Measurements from ENCODE around the gene ATN1. TPM values are rescaled to one million over a fixed set of nuclear protein-coding genes. Genes with fewer than 3 reads are reported as not detected.

ATN1 gene
- total RNA-seq, 1 donor from 2014 or later: 8.9 TPM

DNA sequence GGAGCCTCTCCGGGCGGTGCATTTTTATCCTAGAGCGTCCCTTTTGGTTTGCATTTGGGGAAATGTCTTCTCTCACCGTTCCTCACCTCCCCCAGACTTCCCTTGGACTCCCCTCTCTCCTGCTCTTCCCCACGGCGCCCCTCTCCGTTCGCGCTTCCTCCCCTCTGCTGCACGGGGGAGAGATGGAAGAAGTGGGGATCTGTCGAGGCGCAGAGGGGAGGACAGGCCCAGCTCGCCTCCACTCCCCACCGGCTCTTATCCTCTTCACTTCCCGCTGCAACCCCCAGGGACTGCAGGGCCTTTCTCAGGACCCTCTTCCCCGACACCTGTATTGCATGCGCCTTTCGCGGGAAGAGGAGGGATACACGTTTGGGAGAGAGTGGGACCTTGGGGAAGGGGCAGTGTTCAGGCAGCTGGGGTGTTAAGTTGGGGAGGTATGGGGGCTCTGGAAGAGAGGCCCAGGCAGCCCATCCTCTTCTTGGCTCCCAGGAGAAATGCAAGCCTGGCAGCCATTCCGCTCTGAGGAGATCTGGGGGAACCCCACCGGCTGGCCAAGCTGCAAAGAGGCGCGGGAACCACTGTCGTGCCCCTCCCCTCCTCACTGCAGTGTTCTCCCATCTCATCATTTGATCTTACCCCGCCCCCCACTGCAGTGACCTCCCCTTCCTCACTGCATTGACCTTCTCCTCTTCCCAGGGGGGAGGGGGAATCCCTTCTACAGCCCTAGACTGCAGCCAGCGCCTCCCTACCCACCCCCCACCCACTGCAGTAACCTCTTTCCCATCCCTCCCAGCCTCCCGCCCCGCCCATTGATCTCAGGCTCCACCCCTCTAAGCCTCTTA is 12.6 kb upstream of the ATN1 start:
- Histone ChIP-seq H3K4me2 (peak overlapping the region; percentile 83), H3K9ac (no peak overlapping the region), H3K79me2 (ENCODE audit: low read depth) (peaks cover 31% of the 10 kb centered on the region), H3K36me3 (no peaks in the 10 kb centered on the region), H2AFZ (replicated peaks) (no peak overlapping the region), H3K4me3 (peak overlapping the region; percentile 79), H4K20me1 (ENCODE audit: low read depth) (peaks cover 18% of the 10 kb centered on the region), H3K27me3 (no peaks in the 10 kb centered on the region), H3K4me1 (peaks cover 14% of the 10 kb centered on the region), H3F3A (ENCODE audit: low read depth) (peaks cover 31% of the 10 kb centered on the region), H3K9me3 (ENCODE audit: low read depth) (no peaks in the 10 kb centered on the region), H3K27ac (no peak overlapping the region)
- no peak for TF ChIP-seq EZH2phosphoT487 (IDR thresholded peaks at IDR 0.05)
- no peak for TF ChIP-seq CTCF (IDR thresholded peaks at IDR 0.05)
- TF ChIP-seq EZH2 (IDR thresholded peaks at IDR 0.05): no peak
- peaks cover 50% of the 10 kb centered on the region for H3K4me1 Mint-ChIP-seq
- peak; percentile 81 for DNase-seq (ENCODE audit: low spot score)
- peak overlapping the region; percentile 90 for H3K4me3 Mint-ChIP-seq
- peaks cover 5% of the 10 kb centered on the region for H3K27me3 Mint-ChIP-seq (ENCODE audit: insufficient read depth, low read depth)
- H3K9me3 Mint-ChIP-seq: no peaks in the 10 kb centered on the region
- H3K27ac Mint-ChIP-seq: peak overlapping the region; percentile 79
- H3K36me3 Mint-ChIP-seq: peaks cover 29% of the 10 kb centered on the region

DNA sequence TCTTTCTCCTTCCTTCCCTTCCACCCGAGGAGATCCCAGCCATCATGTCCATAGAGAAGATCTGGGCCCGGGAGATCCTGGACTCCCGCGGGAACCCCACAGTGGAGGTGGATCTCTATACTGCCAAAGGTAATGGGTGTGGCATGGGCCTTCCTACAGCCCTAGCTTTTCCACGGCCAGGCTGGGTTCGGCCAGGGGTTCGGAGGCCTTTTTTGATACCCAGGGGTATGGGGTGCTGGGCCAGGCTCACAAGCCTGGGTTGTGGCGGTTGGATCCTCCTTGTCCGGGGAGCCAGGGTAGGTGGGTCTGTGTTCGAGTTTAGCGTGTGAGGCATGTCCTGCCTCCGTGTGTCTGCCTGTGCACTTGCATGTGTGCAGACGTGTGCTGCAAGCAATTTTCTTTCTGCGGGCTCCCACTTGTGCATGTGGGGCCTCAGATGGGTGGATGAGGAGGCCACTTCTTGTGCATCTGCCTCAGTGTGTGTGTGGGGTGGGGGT is 11.9 kb upstream of the ATN1 start:
- peaks cover 14% of the 10 kb centered on the region for H3K4me1 ChIP-seq
- Mint-ChIP-seq H3K9me3 (no peaks in the 10 kb centered on the region), H3K4me1 (peaks cover 49% of the 10 kb centered on the region), H3K27me3 (ENCODE audit: insufficient read depth, low read depth) (peaks cover 5% of the 10 kb centered on the region), H3K4me3 (peak overlapping the region; percentile 90), H3K27ac (no peak overlapping the region), H3K36me3 (peaks cover 29% of the 10 kb centered on the region)
- DNase-seq (ENCODE audit: low spot score): no peak
- no peak overlapping the region for H2AFZ ChIP-seq (replicated peaks)
- H3F3A ChIP-seq (ENCODE audit: low read depth): peaks cover 26% of the 10 kb centered on the region
- peak overlapping the region; percentile 79 for H3K4me3 ChIP-seq
- H3K9ac ChIP-seq: no peak overlapping the region
- no peaks in the 10 kb centered on the region for H3K9me3 ChIP-seq (ENCODE audit: low read depth)
- H3K4me2 ChIP-seq: peak overlapping the region; percentile 83
- H3K36me3 ChIP-seq: no peaks in the 10 kb centered on the region
- H3K27ac ChIP-seq: no peak overlapping the region
- H3K27me3 ChIP-seq: no peaks in the 10 kb centered on the region
- TF ChIP-seq EZH2phosphoT487 (IDR thresholded peaks at IDR 0.05) (no peak), EZH2 (IDR thresholded peaks at IDR 0.05) (no peak), CTCF (IDR thresholded peaks at IDR 0.05) (no peak)
- peaks cover 31% of the 10 kb centered on the region for H3K79me2 ChIP-seq (ENCODE audit: low read depth)
- peaks cover 19% of the 10 kb centered on the region for H4K20me1 ChIP-seq (ENCODE audit: low read depth)

DNA sequence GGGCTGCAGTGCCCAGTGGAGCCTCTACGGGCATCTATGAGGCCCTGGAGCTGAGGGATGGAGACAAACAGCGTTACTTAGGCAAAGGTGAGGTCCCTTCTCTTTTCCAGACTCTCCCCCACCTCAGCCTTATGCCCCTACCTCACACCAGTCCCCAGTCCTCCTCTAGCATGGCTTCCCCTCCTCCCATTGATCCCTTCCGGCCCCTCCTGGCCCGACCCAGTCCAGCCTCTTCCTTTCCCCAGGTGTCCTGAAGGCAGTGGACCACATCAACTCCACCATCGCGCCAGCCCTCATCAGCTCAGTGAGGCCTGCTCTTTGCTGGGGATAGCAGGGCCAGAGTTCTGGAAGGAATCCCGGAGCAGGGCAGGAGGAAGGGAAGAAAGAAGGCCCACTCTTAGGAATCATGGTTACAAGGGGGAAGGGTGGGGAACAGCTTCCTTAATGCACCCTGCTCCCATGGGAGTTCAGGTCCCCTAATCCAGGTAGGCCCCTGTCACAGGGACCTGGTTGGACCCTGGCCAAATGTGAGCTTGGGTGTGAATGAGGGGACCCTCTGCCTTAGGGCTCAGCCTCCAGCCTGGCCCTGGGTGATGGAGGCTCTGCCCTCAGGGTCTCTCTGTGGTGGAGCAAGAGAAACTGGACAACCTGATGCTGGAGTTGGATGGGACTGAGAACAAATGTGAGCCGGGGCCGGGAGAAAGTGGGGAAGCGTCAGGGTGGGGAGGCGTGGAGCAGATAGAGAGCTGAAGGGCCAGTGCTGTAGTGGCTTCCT is 11.1 kb upstream of the ATN1 start:
- no peaks in the 10 kb centered on the region for H3K9me3 ChIP-seq (ENCODE audit: low read depth)
- Mint-ChIP-seq H3K9me3 (no peaks in the 10 kb centered on the region), H3K27ac (no peak overlapping the region), H3K27me3 (ENCODE audit: insufficient read depth, low read depth) (peaks cover 5% of the 10 kb centered on the region), H3K36me3 (peaks cover 33% of the 10 kb centered on the region), H3K4me1 (peaks cover 43% of the 10 kb centered on the region), H3K4me3 (peak overlapping the region; percentile 27)
- H3K4me2 ChIP-seq: peak overlapping the region; percentile 83
- no peak for TF ChIP-seq CTCF (IDR thresholded peaks at IDR 0.05)
- no peak for TF ChIP-seq EZH2phosphoT487 (IDR thresholded peaks at IDR 0.05)
- no peak for TF ChIP-seq EZH2 (IDR thresholded peaks at IDR 0.05)
- DNase-seq (ENCODE audit: low spot score): no peak
- peaks cover 21% of the 10 kb centered on the region for H3F3A ChIP-seq (ENCODE audit: low read depth)
- peak overlapping the region; percentile 79 for H3K4me3 ChIP-seq
- no peak overlapping the region for H3K27ac ChIP-seq
- no peak overlapping the region for H2AFZ ChIP-seq (replicated peaks)
- peaks cover 27% of the 10 kb centered on the region for H4K20me1 ChIP-seq (ENCODE audit: low read depth)
- peaks cover 14% of the 10 kb centered on the region for H3K4me1 ChIP-seq
- no peaks in the 10 kb centered on the region for H3K36me3 ChIP-seq
- no peak overlapping the region for H3K9ac ChIP-seq
- H3K79me2 ChIP-seq (ENCODE audit: low read depth): peaks cover 31% of the 10 kb centered on the region
- H3K27me3 ChIP-seq: no peaks in the 10 kb centered on the region

Measured in neural progenitor cell (in vitro differentiated cells).